ENCODE results near the gene SPTBN1. TPM values are rescaled to one million over a fixed set of nuclear protein-coding genes. Genes with fewer than 3 reads are reported as not detected.
A peak's percentile ranks its signal among the peaks of the same experiment; 100 is the strongest.

The SPTBN1 gene
- total RNA-seq, 6 experiments from 2014 or later = 128 to 169 (median 159) TPM

- no peak overlapping the region for H3K27ac Mint-ChIP-seq
These were observed 243.5 kb downstream of the SPTBN1 start for GRCh38 chr2:54699665-54700064.

GRCh38 chr2:54701029-54701428 is 244.9 kb downstream of the SPTBN1 start:
- H3K9me3 Mint-ChIP-seq = no peaks in the 10 kb centered on the region
- H3K4me3 Mint-ChIP-seq = no peak overlapping the region
- H3K36me3 Mint-ChIP-seq (ENCODE audit: low read depth) = no peaks in the 10 kb centered on the region
- no peak for TF ChIP-seq CTCF (IDR thresholded peaks at IDR 0.05)
- no peak overlapping the region for H3K27ac Mint-ChIP-seq
- DNase-seq = no peak
- peaks cover 10% of the 10 kb centered on the region; the same call in 1 of the 2 replicates for H3K4me1 Mint-ChIP-seq (ENCODE audit: low read depth)
- peaks cover 1% of the 10 kb centered on the region for H3K27me3 Mint-ChIP-seq (ENCODE audit: insufficient read depth)

More at GRCh38 chr2:54699665-54700064, 243.5 kb downstream of the SPTBN1 start:
- Mint-ChIP-seq H3K4me1 (ENCODE audit: low read depth) (peaks cover 10% of the 10 kb centered on the region; the same call in 1 of the 2 replicates), H3K27me3 (ENCODE audit: insufficient read depth) (peaks cover 1% of the 10 kb centered on the region), H3K9me3 (no peaks in the 10 kb centered on the region), H3K4me3 (no peak overlapping the region), H3K36me3 (ENCODE audit: low read depth) (no peaks in the 10 kb centered on the region)
- no peak for DNase-seq
- TF ChIP-seq CTCF (IDR thresholded peaks at IDR 0.05) = no peak

GRCh38 chr2:54704238-54704637 is 248.1 kb downstream of the SPTBN1 start:
- Mint-ChIP-seq H3K9me3 (no peaks in the 10 kb centered on the region), H3K27me3 (ENCODE audit: insufficient read depth) (peaks cover 5% of the 10 kb centered on the region), H3K4me1 (ENCODE audit: low read depth) (peaks cover 10% of the 10 kb centered on the region; the same call in 1 of the 2 replicates)

GRCh38 chr2:54704688-54705605 is 248.8 kb downstream of the SPTBN1 start:
- Mint-ChIP-seq H3K4me3 (no peak overlapping the region), H3K9me3 (no peaks in the 10 kb centered on the region), H3K27ac (no peak overlapping the region), H3K36me3 (ENCODE audit: low read depth) (no peaks in the 10 kb centered on the region), H3K27me3 (ENCODE audit: insufficient read depth) (peaks cover 7% of the 10 kb centered on the region), H3K4me1 (ENCODE audit: low read depth) (peaks cover 10% of the 10 kb centered on the region; the same call in 1 of the 2 replicates)
- TF ChIP-seq CTCF (IDR thresholded peaks at IDR 0.05) = peak; percentile 78
- DNase-seq = peak; percentile 61

More at GRCh38 chr2:54704238-54704637, 248.1 kb downstream of the SPTBN1 start:
- DNase-seq = no peak
- H3K4me3 Mint-ChIP-seq = no peak overlapping the region
- no peak overlapping the region for H3K27ac Mint-ChIP-seq
- TF ChIP-seq CTCF (IDR thresholded peaks at IDR 0.05) = no peak
- no peaks in the 10 kb centered on the region for H3K36me3 Mint-ChIP-seq (ENCODE audit: low read depth)

GRCh38 chr2:54706622-54707021 is 250.5 kb downstream of the SPTBN1 start:
- no peaks in the 10 kb centered on the region for H3K36me3 Mint-ChIP-seq (ENCODE audit: low read depth)
- H3K9me3 Mint-ChIP-seq = no peaks in the 10 kb centered on the region
- TF ChIP-seq CTCF (IDR thresholded peaks at IDR 0.05) = no peak
- no peak for DNase-seq
- H3K4me1 Mint-ChIP-seq (ENCODE audit: low read depth) = no peaks in the 10 kb centered on the region
- no peak overlapping the region for H3K27ac Mint-ChIP-seq
- no peak overlapping the region for H3K4me3 Mint-ChIP-seq
- peaks cover 6% of the 10 kb centered on the region for H3K27me3 Mint-ChIP-seq (ENCODE audit: insufficient read depth)
